ENCODE results near the gene RSPO4.
"Not testable (repeated sequence)": the region's sequence is repeated elsewhere in the genome, so short reads cannot be mapped to it uniquely, and the experiment has no call there.

Gene RSPO4

GRCh38 chr20:1003920-1004697 is 2.0 kb upstream of the RSPO4 start:
- no peak for DNase-seq

GRCh38 chr20:1002682-1003561 is 811 bp upstream of the RSPO4 start:
- no peak for DNase-seq

GRCh38 chr20:1001116-1001515 is 995 bp downstream of the RSPO4 start:
- no peak for DNase-seq

DNA sequence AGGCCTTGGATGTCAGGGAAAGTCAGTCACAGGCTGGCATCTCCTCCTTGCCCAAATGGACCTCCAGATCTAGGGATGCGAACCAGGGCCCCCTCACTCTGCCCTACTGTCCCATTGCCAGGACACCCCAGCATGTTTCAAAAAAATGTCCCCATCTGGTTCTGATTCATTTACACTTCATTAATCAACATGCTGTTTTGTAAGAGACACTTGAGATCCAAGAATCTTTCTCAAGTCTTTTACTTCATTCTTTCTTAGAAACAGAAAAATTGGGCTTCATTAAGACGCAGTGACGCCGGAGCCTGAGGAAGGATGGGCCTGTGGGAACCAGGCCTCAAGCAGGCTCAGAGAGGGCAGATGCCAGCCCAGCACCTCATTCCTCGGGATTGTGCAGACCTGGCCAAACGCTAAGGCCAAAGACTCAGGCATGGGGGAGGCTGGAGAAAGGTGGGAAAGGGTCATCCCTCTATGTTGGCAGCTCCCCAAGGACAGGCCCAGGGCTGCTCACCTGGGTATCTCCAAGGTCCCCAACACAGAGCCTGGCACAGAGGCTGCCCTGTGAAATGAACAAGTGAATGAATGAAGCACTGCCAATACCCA is 3.8 kb downstream of the RSPO4 start:
- DNase-seq, result no peak

DNA sequence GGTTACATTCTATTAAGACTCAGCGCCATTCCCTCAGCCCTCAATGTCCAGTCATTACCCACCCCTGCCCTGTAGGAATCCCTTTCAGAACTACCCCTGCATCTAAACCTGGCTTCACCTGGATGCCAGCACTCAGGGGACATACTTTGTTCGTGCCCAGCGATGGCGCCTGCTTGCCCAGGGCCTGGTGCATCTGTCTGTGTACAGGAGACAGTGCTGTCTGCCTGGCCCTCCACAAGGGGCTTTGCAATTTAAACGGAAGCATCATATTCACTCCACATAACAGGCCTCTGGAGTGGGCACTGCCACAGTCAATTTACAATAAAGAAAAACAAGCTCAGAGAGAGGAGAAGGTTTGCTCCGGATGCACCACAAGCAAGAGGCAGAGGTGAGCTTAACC is 4.6 kb downstream of the RSPO4 start:
- no peak for DNase-seq

DNA sequence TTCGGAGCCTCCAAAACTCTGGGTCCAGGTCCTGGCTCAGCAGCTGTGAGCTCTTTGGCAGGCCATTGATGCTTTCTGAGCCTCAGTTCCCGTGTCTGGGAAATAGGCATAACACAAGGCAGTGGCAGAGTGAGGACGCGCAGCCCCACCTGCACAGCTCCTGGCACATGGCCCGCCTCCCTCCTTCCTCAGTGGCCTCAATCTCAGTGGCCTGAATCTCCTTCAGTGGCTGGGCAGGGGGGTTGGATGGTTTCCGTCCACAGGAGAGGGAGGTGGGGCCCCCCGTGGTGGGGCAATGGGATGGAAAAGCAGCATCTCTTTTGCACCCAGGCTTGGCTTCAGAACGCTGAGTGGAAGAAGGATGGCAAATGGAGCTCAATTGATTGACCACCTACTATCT is 5.1 kb downstream of the RSPO4 start:
- DNase-seq, result no peak

DNA sequence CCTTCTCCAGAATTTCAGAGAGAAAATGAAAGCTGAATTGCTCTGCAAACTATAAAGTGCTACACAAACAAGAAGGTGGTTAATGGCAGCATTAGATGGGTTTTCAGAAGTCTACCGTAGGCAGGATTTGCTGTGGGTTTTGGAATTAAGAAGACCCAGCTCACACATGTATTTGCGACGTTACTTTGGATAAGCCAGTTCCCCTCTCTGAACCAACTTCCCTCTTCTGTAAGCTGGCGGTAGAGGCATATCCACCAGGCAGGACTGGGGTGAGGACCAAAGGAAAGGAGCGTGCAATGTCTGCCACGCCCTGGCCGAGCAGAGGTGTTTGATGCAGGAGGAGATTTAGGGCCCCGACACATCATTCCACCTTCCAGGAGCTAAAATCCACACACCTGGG is 6.9 kb downstream of the RSPO4 start:
- DNase-seq, result no peak

DNA sequence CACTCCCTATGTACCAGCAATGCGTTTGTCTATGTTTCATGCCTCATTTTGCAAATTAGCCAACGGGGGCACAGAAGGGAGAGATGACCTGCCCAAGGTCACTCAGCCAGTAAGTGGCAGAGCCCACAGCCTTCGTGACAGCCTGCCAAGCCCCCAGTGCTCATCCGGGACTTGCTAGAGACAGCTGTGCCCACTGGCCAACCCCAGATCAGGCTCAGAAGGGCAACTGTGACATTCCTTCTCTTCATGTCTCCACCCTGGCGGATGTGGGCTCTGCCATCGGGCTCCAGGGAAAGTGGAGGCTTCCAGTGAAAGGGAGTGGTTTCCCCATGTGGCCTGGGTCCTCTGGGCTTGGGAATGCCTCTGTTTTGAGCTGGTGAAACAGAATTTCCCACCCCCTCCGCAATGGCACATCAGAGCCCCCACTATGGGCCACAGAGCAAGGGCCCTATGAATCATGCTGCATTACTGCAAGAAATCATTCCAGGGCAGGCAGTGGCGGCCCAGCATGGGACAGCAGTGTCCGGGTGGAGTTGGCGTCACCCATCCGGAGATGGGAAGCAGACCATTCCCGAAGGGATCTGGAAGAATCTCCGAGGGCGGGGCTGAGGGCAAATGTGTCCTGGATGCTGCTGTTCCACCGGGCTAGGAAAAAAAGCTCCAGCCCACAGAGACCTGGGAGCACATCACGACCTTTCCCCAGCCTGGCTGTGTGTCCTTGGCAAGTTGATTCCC is 9.1 kb downstream of the RSPO4 start:
- DNase-seq, result no peak

GRCh38 chr20:991850-992249 is 10.3 kb downstream of the RSPO4 start:
- DNase-seq, result no peak

DNA sequence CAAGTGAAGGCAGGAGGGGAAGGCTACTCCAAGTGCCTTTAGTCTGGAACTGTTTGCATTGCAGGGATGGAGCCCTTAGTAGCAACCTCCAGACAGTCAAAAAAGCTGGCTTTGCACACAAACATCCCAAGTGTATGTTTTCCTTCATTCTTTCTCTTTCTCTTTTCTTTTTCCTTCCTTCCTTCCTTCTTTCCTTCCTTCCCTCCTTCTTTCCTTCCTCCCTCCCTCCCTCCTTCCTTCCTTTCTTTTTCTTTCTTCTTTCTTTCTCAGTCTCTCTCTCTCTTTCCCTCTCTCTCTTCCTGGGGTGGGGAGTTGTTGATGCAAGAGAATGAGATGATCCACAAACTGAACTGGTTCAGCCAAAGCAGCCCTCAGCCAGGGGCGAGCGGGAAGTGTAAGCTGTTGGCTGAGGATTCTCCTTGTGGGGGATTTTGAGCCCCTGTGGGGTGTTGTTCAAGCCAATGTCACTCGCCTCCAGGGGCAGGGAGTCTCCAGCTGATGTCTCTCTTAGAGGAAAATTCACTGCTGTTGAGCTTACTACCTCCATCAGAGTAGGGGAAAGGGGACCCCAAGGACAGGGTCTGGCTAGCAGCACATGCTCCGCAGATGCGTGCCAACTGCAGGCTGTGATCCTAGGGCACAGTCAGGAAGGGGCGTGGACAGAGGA is 11.7 kb downstream of the RSPO4 start:
- DNase-seq, result no peak

DNA sequence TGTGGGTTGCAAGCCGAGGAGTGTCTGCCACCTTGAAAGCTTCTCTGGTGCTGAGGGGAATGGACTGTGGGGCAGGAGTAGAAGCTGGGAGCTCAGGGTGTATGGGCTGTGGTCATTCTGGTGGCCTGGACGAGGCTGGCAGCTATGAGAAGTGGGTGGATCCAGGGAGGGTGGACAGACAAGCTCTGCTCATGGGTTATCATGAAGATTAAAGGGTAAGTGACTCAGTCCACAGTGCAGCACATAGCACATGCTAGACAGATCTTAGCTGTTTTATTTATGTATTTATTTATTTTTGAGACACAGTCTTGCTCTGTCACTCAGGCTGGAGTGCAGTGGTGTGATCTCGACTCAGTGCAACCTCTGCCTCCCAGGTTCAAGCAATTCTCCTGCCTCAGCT is 13.8 kb downstream of the RSPO4 start:
- DNase-seq, result no peak

DNA sequence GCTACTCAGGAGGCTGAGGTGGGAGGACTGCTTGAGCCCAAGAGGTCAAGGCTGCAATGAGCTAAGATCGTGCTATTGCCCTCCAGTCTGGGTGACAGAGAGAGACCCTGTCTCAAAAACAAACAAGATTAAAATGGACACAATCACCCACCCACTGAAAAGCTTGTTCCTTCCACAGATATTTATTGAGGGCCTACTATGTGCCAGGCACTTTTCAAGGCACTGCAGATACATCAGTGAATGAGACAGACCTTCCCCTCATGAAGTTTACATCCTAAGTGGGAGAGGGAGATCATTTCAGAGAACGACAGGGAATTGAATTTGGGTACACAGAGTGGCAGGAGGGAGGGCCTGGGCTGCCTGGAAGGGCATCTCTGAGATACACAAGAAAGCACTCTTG is 14.4 kb downstream of the RSPO4 start:
- DNase-seq, result no peak

- DNase-seq, result no peak
Measured at GRCh38 chr20:986733-987355, 15.3 kb downstream of the RSPO4 start.

GRCh38 chr20:984994-985393 is 17.1 kb downstream of the RSPO4 start:
- not testable (repeated sequence) for DNase-seq

- no peak for DNase-seq
Measured at GRCh38 chr20:982754-983153, 19.4 kb downstream of the RSPO4 start.

GRCh38 chr20:977021-977420 is 25.1 kb downstream of the RSPO4 start:
- DNase-seq, result no peak

DNA sequence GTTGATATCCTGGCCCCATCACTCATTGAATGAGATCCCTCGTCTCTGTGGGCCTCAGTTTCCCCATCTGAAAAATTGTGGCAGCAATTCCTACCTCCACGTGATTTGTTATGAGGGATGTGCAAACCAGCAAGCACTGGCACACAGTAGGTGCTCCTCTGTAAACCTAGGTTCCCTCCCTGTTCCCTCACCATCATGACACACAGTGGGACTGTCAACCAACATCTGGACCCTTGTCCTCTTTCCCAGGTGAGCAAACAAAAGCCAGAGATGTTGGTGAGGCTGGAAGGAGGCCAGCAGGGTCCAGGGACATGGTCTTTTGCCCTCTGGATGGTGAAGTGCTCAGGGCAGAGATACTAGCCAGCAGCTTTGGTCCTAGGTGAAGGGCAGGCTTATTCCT is 26.1 kb downstream of the RSPO4 start:
- DNase-seq, result no peak

DNA sequence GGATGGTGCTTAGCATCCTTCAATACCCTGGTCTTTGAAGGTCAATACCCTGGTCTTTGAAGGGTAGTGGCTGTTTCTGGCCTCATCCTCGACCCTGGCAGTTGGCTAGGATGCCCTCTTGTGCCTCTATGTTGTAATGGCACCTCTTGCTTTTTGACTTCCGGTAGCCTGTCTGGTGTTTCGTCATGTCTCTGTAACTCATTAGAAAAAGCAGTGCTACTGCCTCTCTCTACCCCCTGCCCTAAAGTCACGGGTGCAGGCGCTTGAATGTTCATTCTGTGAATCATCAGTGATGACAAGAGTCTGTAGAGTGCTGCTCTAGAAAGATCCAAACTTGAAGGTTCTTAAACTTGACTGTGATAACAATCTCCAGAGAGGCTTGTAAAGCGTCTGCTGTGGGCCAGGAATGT is 28.3 kb downstream of the RSPO4 start:
- no peak for DNase-seq

DNA sequence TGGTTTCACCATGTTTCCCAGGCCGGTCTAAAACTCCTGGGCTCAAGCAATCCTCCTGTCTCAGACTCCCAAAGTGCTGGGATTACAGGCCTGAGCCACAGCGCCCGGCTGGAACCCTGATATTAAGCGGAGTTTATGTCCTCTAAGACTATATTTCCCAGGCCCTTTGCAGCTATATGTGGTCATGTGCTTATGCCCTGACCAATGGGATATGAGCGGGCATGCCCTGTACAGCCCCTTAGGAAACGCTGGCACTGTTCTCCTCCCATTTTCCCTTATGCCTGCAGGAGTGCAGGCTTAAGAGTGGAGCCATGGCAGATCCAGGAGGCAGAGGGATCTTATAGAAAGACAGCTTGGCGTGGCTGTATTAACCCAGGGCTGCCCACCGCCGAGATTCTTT is 29.9 kb downstream of the RSPO4 start:
- DNase-seq, result no peak

- no peak for DNase-seq
Measured at GRCh38 chr20:971346-971745, 30.8 kb downstream of the RSPO4 start.

DNA sequence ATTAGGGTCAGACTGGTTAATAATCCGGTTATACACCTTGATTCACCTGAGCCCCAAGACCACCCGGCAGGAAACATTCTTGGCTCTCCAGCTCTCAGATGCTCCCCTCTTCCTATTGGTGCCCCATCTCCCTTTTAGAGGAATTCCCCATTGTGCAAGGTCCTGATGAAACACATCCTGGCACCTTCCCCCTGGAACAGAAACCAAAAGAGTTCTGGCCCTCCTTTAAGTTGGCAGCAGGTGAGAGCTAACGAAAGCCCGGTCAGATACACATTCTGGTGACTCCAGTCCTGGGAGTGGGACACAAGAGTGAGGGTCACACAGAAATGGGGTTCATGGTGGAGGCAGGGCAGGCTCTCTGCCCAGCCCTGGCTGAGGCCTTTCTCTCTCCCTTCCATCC is 32.2 kb downstream of the RSPO4 start:
- no peak for DNase-seq
